ENCODE measurements around the gene PRR5L.

PRR5L gene

GRCh38 chr11:36330411-36330810, 34.3 kb downstream of the PRR5L start:
- TF ChIP-seq CTCF (IDR thresholded peaks at IDR 0.05; ENCODE audit: low read depth, low read length) = no peak
- no peak overlapping the region for H3K4me3 ChIP-seq (replicated peaks in 1 of 2; ENCODE audit: low read depth in 2 of 2, low read length in 2 of 2)
- DNase-seq (ENCODE audit: low read depth in 2 of 2) = no peak

- DNase-seq (ENCODE audit: low read depth in 2 of 2) = peak; percentile 21 to 85
- H3K4me3 ChIP-seq (replicated peaks in 1 of 2; ENCODE audit: low read depth in 2 of 2, low read length in 2 of 2) = no peak overlapping the region
- TF ChIP-seq CTCF (IDR thresholded peaks at IDR 0.05; ENCODE audit: low read depth, low read length) = no peak
Measured at GRCh38 chr11:36333468-36333867, 37.4 kb downstream of the PRR5L start.

GRCh38 chr11:36333897-36334296, 37.8 kb downstream of the PRR5L start:
- H3K4me3 ChIP-seq (replicated peaks in 1 of 2; ENCODE audit: low read depth in 2 of 2, low read length in 2 of 2) = no peak overlapping the region
- DNase-seq (ENCODE audit: low read depth in 2 of 2) = peak; percentile 51 to 83
- no peak for TF ChIP-seq CTCF (IDR thresholded peaks at IDR 0.05; ENCODE audit: low read depth, low read length)

GRCh38 chr11:36339888-36340287, 43.8 kb downstream of the PRR5L start:
- TF ChIP-seq CTCF (IDR thresholded peaks at IDR 0.05; ENCODE audit: low read depth, low read length) = no peak
- DNase-seq (ENCODE audit: low read depth in 2 of 2) = no peak
- H3K4me3 ChIP-seq (replicated peaks in 1 of 2; ENCODE audit: low read depth in 2 of 2, low read length in 2 of 2) = no peak overlapping the region

- H3K4me3 ChIP-seq (replicated peaks in 1 of 2; ENCODE audit: low read depth in 2 of 2, low read length in 2 of 2) = no peak overlapping the region
- no peak for TF ChIP-seq CTCF (IDR thresholded peaks at IDR 0.05; ENCODE audit: low read depth, low read length)
- no peak for DNase-seq (ENCODE audit: low read depth in 2 of 2)
Measured at GRCh38 chr11:36340897-36341296, 44.8 kb downstream of the PRR5L start.

- TF ChIP-seq CTCF (IDR thresholded peaks at IDR 0.05; ENCODE audit: low read depth, low read length) = no peak
- H3K4me3 ChIP-seq (replicated peaks in 1 of 2; ENCODE audit: low read depth in 2 of 2, low read length in 2 of 2) = no peak overlapping the region
- DNase-seq (ENCODE audit: low read depth in 2 of 2) = no peak
Measured at GRCh38 chr11:36341915-36342314, 45.8 kb downstream of the PRR5L start.

- no peak for DNase-seq (ENCODE audit: low read depth in 2 of 2)
- H3K4me3 ChIP-seq (replicated peaks in 1 of 2; ENCODE audit: low read depth in 2 of 2, low read length in 2 of 2) = no peak overlapping the region
- no peak for TF ChIP-seq CTCF (IDR thresholded peaks at IDR 0.05; ENCODE audit: low read depth, low read length)
Measured at GRCh38 chr11:36342327-36342726, 46.2 kb downstream of the PRR5L start.

All from cardiac fibroblast (primary cell).